ENCODE results near the gene SLC66A2. TPM values are rescaled to one million over a fixed set of nuclear protein-coding genes. Genes with fewer than 3 reads are reported as not detected.
A peak's percentile ranks its signal among the peaks of the same experiment; 100 is the strongest.

The SLC66A2 gene
- total RNA-seq, 1 donor from 2014 or later, result 31.6 TPM

DNA sequence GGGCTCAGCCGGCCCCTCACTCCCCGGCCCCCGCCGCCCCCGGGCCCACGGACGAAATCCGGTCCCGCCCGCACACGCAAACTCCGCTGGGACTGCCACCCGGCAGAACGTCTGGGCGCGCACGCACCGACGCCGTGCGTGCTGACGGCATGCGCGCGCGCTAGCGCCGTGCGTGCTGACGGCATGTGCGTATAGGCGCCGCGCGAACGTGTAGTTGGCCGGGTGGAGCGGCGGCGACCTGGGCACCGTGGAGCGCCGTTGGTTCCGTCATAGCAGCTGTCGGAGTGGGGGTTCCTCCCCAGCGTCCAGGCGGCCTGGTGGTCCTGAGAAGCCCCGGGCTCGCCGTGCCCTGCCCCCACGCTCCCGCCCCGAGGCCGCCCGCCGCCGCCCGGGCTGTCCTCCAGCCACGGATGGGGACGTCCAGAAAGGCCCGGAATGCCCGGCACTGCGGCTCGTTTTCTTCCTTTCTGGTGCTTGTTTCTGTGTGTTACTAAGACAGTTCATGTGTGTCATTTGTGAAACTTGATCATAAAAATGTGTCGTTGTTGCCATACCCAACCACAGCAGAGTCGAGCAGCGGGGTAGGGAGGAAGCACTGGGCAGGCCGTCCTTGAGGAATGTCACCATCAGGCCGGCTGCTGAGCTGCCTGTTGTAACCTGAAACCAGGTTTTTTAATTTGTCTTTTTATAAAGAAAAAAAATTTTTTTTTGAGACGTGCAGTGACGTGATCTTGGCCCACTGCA, 37.2 kb upstream of the SLC66A2 start, which contains the start of gene TXNL4A:
Gene TXNL4A (minus strand): TSS at position 113 of the 744 bp plus-strand sequence. CDS start 171 bp downstream, outside the sequence.
- peak within 1 kb of the TSS; percentile 99 for H3K27ac Mint-ChIP-seq
- no peaks in the 10 kb centered on the region for H3K27me3 Mint-ChIP-seq
- peak; percentile 50 for DNase-seq (ENCODE audit: low spot score, unreplicated experiment)

DNA sequence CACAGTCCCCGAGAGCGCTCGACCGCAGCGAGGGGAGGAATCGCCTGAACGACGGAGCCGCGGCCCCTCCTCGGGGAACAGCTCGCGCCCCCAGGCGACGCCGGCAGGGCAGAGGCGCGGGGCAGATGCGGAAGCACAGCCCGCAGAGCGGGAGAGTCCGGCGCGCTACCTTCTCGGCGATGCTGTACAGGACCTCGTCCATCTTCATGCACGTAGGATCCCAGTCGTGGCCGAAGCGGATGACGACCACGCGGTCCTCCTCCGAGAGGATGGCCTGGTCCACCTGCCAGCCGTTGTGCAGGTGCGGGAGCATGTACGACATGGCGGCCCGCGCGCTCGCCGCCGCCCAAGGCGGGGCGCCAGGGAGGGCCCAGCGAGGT, 36.6 kb upstream of the SLC66A2 start:
- peaks cover 16% of the 10 kb centered on the region for H3K4me1 Mint-ChIP-seq (ENCODE audit: low read depth)
- no peaks in the 10 kb centered on the region for H3K9me3 Mint-ChIP-seq (ENCODE audit: low read depth)
- peak; percentile 43 for DNase-seq (ENCODE audit: low spot score, unreplicated experiment)
- H3K36me3 Mint-ChIP-seq (ENCODE audit: insufficient read depth), result peaks cover 3% of the 10 kb centered on the region
- TF ChIP-seq, protein P1, sequence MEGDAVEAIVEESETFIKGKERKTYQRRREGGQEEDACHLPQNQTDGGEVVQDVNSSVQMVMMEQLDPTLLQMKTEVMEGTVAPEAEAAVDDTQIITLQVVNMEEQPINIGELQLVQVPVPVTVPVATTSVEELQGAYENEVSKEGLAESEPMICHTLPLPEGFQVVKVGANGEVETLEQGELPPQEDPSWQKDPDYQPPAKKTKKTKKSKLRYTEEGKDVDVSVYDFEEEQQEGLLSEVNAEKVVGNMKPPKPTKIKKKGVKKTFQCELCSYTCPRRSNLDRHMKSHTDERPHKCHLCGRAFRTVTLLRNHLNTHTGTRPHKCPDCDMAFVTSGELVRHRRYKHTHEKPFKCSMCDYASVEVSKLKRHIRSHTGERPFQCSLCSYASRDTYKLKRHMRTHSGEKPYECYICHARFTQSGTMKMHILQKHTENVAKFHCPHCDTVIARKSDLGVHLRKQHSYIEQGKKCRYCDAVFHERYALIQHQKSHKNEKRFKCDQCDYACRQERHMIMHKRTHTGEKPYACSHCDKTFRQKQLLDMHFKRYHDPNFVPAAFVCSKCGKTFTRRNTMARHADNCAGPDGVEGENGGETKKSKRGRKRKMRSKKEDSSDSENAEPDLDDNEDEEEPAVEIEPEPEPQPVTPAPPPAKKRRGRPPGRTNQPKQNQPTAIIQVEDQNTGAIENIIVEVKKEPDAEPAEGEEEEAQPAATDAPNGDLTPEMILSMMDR (IDR thresholded peaks at IDR 0.05; ENCODE audit: unreplicated experiment), result peak; percentile 39
- H3K27me3 Mint-ChIP-seq, result no peaks in the 10 kb centered on the region
- peak overlapping the region; percentile 84 for H3K27ac Mint-ChIP-seq
- peak overlapping the region; percentile 98 for H3K4me3 Mint-ChIP-seq (ENCODE audit: low read depth)

More for the DNA sequence above, 37.2 kb upstream of the SLC66A2 start, which contains the start of gene TXNL4A:
- no peaks in the 10 kb centered on the region for H3K9me3 Mint-ChIP-seq (ENCODE audit: low read depth)
- peak within 1 kb of the TSS; percentile 98 for H3K4me3 Mint-ChIP-seq (ENCODE audit: low read depth)
- TF ChIP-seq, protein P1 (IDR thresholded peaks at IDR 0.05; ENCODE audit: unreplicated experiment), result no peak
- peaks cover 16% of the 10 kb centered on the region for H3K4me1 Mint-ChIP-seq (ENCODE audit: low read depth)
- peaks cover 3% of the 10 kb centered on the region for H3K36me3 Mint-ChIP-seq (ENCODE audit: insufficient read depth)

DNA sequence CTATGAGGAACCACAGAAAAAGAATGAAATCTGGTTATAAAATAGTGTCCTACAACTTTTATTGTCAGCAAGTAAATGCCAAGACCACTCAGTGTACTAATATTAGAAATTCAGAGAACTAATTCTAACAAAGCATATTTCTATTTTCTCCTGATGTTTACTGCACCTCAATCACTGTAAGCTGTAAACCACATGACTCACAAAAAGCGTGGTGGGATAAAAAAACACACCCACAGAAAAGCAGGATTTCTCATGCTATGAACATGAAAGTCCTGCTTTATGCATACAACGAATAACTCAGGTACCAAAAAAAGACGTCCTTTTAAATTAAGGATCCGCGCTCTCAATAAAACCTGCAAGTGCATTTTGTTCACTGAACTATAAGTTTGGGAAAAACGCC, 36.1 kb upstream of the SLC66A2 start:
- Mint-ChIP-seq H3K27me3 (no peaks in the 10 kb centered on the region), H3K27ac (peak overlapping the region; percentile 84), H3K4me3 (ENCODE audit: low read depth) (peak overlapping the region; percentile 98), H3K36me3 (ENCODE audit: insufficient read depth) (peaks cover 3% of the 10 kb centered on the region), H3K4me1 (ENCODE audit: low read depth) (peaks cover 17% of the 10 kb centered on the region), H3K9me3 (ENCODE audit: low read depth) (no peaks in the 10 kb centered on the region)
- TF ChIP-seq, protein P1 (IDR thresholded peaks at IDR 0.05; ENCODE audit: unreplicated experiment), result no peak
- DNase-seq (ENCODE audit: low spot score, unreplicated experiment), result no peak

DNA sequence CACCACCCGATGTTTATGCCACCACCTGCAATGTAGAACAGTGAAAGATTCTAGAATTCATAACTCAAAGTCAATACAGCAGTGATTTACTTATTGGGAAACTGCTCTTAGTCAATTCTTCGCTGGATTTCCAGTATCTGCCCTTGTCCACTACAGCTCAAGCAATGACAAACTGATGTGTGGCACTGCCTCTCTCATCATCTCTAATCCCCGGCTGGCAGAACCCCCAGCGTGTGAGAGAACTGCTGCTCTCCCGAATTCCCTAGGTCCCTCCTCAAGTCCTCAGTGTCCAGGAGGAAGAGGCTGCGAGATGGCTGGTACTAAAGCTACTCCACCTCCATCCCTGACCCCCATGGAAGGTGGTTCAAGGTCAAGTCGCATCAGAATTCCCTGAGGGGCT, 35.3 kb upstream of the SLC66A2 start:
- DNase-seq (ENCODE audit: low spot score, unreplicated experiment), result no peak
- Mint-ChIP-seq H3K4me3 (ENCODE audit: low read depth) (peak overlapping the region; percentile 98), H3K27ac (no peak overlapping the region), H3K36me3 (ENCODE audit: insufficient read depth) (peaks cover 4% of the 10 kb centered on the region), H3K27me3 (no peaks in the 10 kb centered on the region), H3K4me1 (ENCODE audit: low read depth) (peaks cover 19% of the 10 kb centered on the region), H3K9me3 (ENCODE audit: low read depth) (no peaks in the 10 kb centered on the region)
- TF ChIP-seq, protein P1 (IDR thresholded peaks at IDR 0.05; ENCODE audit: unreplicated experiment), result no peak

DNA sequence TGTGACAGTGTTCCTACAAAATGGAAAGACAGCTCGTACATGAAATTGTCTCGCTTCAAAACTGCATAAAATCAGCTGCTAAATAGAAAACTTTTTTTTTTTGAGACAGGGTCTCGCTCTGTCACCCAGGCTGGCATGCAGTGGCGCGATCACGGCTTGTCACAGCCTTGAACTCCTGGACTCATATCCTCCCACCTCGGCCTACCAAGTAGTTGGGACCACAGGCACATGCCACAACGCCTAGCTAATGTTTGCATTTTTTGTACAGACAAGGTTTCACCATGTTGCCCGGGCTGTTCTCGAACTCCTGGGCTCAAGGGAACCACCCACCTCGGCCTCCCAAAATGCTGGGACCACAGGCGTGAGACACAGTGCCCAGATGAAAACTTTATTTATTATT, 33.7 kb upstream of the SLC66A2 start:
- TF ChIP-seq, protein P1 (IDR thresholded peaks at IDR 0.05; ENCODE audit: unreplicated experiment), result no peak
- no peaks in the 10 kb centered on the region for H3K27me3 Mint-ChIP-seq
- no peak overlapping the region for H3K4me3 Mint-ChIP-seq (ENCODE audit: low read depth)
- DNase-seq (ENCODE audit: low spot score, unreplicated experiment), result no peak
- H3K4me1 Mint-ChIP-seq (ENCODE audit: low read depth), result peaks cover 25% of the 10 kb centered on the region
- H3K9me3 Mint-ChIP-seq (ENCODE audit: low read depth), result no peaks in the 10 kb centered on the region
- peaks cover 4% of the 10 kb centered on the region for H3K36me3 Mint-ChIP-seq (ENCODE audit: insufficient read depth)
- no peak overlapping the region for H3K27ac Mint-ChIP-seq
